ENCODE results near the gene IRF7.

IRF7 gene

DNA sequence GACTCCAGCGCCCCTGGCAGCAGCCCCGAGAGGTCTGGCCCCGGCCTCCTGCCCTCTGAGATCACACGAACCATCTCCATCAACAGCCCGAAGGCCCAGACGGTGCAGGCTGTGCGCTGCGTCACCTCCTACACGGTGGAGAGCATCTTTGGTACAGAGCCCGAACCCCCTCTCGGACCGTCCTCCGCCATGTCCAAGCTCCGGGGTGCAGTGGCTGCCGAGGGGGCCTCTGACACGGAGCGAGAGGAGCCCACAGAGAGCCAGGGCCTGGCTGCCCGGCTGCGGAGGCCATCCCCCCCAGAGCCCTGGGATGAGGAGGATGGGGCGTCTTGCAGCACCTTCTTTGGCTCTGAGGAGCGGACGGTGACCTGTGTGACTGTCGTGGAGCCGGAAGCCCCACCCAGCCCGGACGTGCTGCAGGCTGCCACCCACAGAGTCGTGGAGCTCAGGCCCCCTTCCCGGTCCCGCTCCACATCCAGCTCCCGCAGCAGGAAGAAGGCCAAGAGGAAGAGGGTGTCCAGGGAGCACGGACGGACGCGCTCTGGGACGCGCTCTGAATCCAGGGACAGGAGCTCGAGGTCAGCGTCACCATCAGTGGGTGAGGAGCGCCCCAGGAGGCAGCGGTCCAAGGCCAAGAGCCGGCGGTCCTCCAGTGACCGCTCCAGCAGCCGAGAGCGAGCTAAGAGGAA lies 7.6 kb downstream of the IRF7 start:
- DNase-seq = no peak

DNA sequence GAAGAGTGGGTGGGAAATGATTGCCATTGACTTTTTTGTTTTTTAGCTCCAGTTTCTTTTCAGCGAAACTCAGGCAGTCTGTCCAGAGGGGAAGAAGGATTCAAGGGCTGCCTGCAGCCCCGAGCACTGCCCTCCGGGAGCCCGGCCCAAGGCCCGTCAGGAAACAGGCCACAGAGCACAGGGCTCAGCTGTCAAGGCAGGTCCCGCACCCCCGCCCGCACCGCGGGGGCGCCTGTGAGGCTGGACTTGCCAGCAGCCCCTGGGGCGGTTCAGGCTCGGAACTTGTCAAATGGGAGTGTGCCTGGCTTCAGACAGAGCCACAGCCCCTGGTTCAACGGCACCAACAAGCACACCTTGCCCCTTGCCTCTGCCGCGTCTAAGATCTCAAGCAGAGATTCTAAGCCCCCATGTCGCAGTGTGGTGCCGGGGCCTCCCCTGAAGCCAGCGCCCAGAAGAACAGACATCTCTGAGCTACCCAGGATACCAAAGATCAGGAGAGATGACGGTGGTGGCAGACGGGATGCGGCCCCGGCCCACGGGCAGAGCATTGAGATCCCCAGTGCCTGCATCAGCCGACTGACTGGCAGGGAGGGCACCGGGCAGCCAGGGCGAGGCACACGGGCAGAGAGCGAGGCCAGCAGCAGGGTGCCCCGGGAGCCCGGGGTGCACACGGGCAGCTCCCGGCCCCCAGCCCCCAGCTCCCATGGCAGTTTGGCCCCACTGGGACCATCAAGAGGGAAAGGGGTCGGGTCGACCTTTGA lies 8.6 kb downstream of the IRF7 start:
- no peak for DNase-seq

DNA sequence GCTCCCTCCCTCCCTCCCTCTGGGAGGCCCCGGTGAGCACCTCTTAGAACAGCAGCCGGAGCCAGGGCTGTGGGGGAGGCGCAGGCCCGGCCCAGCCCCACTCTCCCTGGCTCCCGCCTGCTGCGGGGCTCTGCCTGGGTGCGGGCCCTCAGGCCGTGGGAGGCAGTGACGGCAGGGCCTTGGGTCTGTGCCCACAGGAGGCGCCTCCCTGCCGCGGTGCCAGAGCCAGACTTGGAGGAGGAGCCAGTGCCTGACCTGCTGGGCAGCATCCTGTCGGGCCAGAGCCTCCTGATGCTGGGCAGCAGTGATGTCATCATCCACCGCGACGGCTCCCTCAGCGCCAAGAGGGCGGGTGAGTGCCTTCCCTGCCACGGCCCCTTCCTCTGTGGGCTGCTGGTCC lies 9.5 kb downstream of the IRF7 start:
- no peak for DNase-seq

DNA sequence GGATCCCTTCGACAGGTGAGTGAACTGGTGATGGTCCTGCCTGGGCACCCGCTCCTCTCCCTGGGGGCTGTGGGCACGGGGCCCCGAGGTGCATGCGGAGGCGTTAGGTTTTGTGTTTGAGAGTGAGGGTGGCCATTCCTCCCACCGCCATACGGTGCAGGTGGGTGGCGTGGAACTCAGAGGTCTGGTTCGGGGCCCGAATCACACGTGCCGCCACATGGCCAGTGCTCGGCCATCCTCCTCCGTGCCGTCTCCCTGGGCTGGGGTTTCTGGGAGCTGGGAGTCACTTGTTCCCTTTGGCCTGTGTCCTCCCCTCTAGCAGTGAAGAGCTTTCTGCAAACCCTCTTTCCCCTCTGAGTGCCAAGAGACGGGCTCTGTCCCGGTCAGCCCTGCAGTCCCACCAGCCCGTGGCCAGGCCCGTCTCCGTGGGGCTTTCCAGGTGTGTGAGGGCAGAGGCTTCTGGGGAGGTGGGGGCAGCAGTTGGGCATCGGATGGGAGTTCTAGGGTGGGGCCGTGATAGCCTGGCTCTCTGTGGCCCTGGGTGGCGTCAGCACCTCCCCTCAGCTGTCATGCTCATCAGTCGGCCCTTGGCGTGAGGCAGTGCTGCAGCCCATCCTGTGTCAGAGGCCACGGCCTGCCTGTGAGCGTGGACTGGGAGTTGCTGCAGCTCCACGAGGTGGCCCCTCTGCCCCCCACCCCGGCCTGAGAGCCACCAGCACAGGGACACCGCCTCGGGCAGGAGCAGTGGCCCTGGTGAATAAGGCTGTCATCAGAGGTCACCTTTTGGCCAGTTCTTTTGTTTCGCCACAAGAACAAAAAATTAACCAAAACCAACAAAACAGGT lies 10.2 kb downstream of the IRF7 start:
- no peak for DNase-seq

- no peak for DNase-seq
These were observed 12.6 kb downstream of the IRF7 start for GRCh38 chr11:603154-603553.

DNA sequence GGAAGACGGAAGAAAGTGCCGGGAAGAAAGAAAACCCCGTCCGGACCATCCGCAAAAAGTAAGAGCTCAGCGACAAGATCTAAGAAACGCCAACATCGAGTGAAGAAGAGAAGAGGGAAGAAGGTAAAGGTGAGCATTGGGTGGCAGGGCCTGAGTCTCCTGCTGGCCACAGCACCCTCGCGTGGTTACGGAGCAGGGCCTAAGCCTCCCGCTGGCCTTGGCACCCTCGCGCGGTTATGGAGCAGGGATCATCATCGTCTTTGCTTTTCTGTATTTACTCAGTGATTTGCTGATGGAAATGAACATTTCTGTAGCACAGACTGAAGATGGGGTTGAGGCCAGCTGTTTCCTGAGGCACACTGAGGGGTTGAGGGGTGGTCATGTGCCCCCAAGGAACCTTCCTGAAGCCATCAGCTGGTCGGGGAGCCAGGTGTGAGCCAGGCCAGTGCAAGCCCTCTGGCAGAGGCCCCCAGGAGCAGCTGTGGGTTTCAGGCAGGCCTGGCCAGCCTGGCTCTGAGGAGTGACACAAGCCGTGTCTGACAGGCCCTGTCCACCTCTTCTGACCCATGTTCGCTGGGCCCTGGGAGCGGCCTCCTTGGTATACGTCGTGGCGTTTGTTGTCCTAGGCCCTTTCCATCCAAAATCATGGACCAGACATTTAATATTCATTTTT lies 14.0 kb downstream of the IRF7 start:
- DNase-seq = no peak

DNA sequence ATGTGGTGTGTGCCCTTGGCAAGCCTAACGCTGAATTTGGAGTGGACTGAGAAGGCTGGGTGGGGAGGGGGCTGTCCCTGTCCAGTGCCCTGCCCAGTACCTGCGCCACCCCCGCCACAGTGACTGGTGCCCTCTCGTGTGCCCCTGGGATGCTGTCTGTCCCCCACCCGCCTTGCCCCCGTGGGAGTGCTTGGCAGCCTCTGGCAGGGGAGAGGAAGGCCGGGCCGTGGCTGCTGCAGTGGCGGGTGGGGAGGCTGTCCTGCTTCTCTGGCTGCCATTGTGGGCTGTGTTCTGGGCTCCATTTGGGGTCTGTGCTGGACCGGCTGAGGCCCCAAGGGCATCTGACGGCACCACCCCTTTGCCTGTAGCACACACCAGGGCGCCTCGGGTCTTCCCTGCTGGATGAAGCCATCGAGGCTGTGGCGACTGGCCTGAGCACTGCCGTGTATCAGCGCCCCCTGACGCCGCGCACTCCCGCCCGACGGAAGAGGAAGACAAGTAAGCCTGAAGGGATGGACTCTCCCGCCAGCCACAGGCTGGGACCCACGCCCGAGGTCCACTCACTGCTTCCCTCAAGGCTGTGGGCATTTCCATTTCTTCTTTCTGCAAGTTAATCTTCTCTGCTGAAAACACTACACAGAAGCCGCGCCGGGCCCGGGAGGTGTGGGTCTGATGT lies 17.6 kb downstream of the IRF7 start:
- no peak for DNase-seq

DNA sequence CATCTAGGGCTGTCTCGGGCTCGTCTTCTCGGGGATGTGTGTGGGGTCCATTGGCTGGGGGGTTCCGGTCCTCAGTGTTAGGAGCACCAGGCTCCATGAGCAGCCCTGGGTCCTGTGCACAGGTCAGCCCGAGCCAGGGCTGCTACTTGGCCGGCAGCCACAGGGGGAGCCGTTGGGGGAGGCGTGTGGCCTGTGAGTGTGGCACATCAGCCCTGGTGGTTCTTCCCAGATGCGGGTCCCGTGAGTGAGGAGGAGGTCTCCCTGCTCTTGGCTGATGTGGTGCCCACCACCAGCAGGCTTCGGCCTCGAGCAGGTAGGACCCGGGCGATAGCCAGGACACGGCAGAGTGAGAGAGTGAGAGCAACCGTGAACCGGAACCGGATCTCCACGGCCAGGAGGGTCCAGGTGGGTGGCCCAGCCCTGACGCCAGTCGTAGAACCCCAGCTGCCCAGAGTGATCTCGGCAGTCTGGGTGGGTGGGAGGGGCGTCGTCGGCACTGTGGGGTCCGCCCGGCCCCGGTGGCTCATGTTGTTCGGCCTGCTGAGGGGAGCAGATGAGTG lies 18.5 kb downstream of the IRF7 start:
- DNase-seq = no peak

DNA sequence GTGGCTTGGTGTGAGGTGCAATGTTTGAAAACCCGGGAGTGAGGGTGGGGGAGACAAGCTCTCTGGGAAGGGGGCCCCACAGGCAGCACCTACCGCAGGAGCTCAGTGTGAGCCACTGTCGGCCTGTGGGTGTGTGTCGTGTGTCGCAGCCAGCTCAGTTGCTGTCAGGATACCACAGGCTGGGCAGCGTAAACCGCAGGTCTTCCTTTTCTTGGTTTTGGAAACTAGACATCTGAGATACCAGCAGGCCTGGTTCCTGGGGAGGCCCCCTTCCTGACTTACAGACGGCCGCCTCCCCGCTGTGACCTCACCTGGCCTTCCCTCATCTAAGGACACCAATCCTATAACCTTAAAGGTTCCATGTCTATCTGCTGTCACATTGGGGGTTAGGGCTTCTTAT lies 19.4 kb downstream of the IRF7 start:
- no peak for DNase-seq

- DNase-seq = no peak
These were observed 20.4 kb downstream of the IRF7 start for GRCh38 chr11:595400-595799.

DNA sequence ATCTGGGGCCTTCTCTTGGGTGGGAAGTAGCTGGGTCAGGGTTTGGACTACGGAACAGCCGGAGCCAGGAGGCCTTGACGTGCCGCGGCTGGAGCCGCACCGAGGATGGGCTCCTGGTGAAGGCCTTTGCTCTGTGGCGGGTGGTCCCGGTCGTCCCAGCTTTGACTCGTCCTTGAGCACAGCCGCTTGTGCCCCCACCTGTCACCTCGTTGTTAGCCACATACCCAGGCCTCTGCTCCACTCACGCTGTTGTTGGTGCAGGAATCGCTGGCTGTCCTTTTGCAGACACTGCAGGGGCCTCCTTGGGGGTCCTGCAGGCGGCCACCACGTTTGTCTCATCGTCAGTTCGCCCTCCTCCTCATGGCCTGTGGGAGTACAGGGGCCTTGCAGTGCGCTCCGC lies 22.4 kb downstream of the IRF7 start:
- no peak for DNase-seq

DNA sequence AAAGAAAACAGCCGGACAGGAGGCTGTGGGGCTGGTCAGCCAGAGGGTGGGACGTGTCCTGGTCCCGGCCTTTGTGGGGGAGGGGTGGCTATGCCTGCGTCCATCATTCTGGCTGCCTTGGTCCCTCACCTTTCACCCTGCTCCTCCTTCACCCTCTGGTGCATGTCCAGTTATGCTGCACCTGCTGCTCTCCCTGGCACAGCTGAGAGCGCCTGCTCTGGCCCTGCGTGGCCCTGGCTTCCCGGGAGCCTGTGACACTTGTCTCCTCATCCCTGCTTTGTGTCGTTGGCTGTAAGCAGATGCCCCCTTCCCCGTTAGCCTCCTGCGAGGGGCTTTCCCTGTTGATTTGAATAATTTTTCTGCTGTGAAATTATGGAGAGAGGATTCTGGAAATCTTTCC lies 22.8 kb downstream of the IRF7 start:
- DNase-seq = no peak

- no peak for DNase-seq
These were observed 23.2 kb downstream of the IRF7 start for GRCh38 chr11:592501-592900.

GRCh38 chr11:590997-591396 lies 24.8 kb downstream of the IRF7 start:
- DNase-seq = no peak

- no peak for DNase-seq
These were observed 26.0 kb downstream of the IRF7 start for GRCh38 chr11:589798-590197.

GRCh38 chr11:587978-588380 lies 27.8 kb downstream of the IRF7 start:
- no peak for DNase-seq

DNA sequence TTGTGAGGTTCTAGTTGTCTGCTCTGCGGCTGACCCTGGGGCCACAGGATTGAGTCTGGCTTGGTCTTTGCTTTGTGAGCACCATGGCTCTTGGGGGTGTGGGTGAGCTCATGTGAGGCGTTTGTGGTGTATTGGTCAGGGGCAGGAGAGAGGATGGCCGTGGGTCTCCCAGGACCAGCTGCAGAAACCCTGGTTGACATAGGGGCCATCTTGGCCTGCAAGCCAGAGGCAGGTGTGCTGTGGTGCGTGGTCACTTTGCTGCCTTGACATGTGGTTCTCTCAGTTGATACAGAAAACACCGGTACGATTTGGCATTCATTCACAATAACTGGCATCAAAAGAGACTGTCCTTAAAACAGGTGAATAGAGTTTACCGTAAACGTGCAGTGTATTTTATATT lies 28.2 kb downstream of the IRF7 start:
- DNase-seq = no peak

DNA sequence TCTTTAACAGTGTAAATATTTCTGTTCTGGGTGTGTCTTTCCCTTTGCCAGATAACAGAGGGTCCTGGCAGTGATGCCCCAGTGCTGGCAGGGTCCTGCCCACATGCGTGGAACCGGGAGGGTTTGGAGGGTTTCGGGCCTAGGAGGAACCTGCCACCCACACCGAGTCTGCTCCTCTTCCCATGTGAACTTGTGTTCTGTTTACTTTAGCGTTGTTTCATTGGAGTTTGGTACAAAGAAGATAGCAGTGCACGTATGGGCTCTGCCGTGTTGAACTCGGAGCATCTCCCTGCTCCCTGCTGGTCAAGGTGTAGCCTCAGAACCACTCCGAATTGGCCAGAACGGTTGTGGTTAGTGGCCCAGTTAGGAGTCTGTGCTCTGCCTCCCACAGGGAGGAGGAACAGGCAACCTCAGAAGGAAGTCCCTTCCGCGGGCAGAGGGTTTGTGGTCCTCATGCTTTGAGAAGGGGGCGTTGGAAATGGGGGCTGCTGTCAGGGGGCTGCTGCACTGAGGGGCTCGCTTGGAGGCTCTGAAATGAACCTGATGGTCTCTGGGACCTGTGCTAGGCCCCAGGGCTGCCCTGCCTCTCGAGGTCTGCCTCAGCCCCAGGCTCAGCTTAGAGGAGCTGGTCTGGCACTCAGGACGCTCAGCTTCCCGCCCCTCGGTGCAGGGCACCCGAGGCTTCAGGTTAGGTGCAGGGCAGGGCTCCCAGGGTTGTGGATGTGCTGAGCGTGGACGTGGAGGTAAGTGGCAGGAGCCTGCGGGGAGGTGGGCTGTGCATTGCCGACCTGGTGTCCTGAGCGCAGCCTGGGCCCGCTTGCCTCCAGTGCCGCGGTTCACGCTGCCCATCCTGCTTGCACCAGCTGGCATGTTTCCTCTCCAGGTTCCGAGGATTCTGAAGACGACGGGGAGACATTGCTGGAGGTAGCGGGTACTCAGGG lies 29.1 kb downstream of the IRF7 start:
- DNase-seq = no peak

GRCh38 chr11:584287-584686 lies 31.5 kb downstream of the IRF7 start:
- no peak for DNase-seq

GRCh38 chr11:581752-582151 lies 34.0 kb downstream of the IRF7 start:
- DNase-seq = no peak

DNA sequence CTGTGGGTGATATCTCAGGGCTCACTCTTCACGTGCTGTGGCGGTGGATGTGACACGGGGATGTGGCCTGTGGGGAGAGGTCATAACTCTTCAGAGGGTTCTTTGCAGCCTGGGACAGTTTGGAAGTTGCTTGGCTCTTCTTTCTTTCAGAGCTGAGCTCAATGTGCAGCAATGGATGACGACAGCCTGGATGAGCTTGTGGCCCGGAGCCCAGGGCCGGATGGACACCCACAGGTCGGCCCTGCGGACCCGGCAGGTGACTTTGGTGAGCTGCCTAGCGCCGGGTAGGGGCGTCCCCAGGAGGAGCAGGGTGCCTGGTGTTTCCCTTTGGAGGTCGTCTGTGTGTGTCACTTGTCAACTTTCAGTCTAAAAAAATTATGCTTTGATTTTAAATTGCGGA lies 34.4 kb downstream of the IRF7 start:
- DNase-seq = no peak
